Vagina (tissue), 2 donors: Measurements from ENCODE around the gene PDPK1.

Source experiments
- POLR2A ChIP-seq, 2 donors: fragments of 450-650 bp; IDR thresholded peaks; one replicate each; pipeline ENCODE4 v1.6.1; 2017; ENCODE audit warnings: antibody characterized with exemption in 2 of 2, mild to moderate bottlenecking in 2 of 2, moderate library complexity in 2 of 2
- POLR2AphosphoS5 ChIP-seq, 2 donors: sonication (generic); formaldehyde crosslinking; IDR thresholded peaks; one replicate each; pipeline ENCODE4 v1.9.0; 2017; ENCODE audit warnings: antibody characterized with exemption in 2 of 2, mild to moderate bottlenecking in 2 of 2, low read depth in 1 of 2; ENCODE audit not compliant: insufficient read depth in 1 of 2
- TF ChIP-seq, protein P1 (sequence below), 3 experiments: fragments of 450-650 bp in 2 of 3; fragments of 200-600 bp in 1 of 3; sonication (generic) in 1 of 3; IDR thresholded peaks; one replicate each; pipeline ENCODE4 v1.5.1; 2017 to 2019; ENCODE audit warnings: antibody characterized with exemption in 3 of 3, mild to moderate bottlenecking in 2 of 3, moderate library complexity in 2 of 3

DNA sequence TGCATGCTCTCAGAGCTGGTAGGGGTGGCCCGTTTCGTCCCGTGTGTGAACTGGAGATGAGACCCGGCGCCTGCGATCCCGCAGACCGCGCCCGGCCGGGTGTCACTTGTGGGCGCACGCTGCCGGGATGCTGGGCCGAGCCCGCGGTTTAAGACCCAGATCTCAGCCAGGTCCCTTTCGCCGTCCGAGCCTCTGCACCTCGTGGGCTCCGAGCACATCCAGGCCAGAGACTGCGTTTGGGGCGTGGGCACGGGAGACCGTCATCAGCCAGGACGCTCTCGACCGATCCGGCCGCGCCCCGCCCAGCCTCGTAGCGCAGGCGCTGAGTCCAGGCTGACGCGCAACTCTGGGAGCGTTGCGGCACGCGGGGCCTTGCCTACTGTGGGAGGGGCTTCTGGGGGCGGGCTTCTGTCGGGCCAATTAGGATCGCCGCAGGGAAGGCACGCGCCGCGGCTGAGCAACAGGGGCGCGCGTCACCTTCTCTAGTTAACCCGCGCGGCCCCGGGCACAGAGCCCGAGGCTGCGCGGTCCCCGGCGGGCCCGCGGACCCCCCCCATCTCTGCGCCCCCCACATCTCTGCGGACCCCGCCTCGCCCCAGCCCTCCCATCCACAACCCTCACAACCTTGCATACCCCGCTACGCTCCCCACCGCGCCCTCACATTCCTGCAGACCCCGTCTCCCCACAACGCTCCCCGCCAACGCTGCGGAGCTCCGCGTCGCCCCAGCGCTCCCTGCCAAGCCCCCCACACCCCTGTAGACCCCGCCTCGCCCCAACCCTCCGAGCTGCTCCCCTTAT is 5.9 kb upstream of the PDPK1 start:
- TF ChIP-seq, protein P1, sequence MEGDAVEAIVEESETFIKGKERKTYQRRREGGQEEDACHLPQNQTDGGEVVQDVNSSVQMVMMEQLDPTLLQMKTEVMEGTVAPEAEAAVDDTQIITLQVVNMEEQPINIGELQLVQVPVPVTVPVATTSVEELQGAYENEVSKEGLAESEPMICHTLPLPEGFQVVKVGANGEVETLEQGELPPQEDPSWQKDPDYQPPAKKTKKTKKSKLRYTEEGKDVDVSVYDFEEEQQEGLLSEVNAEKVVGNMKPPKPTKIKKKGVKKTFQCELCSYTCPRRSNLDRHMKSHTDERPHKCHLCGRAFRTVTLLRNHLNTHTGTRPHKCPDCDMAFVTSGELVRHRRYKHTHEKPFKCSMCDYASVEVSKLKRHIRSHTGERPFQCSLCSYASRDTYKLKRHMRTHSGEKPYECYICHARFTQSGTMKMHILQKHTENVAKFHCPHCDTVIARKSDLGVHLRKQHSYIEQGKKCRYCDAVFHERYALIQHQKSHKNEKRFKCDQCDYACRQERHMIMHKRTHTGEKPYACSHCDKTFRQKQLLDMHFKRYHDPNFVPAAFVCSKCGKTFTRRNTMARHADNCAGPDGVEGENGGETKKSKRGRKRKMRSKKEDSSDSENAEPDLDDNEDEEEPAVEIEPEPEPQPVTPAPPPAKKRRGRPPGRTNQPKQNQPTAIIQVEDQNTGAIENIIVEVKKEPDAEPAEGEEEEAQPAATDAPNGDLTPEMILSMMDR (IDR thresholded peaks at IDR 0.05) = no peak
- TF ChIP-seq POLR2AphosphoS5 (IDR thresholded peaks at IDR 0.05; ENCODE audit: insufficient read depth in 1 of 2, low read depth in 1 of 2) (peak; percentile 93 to 95), POLR2A (IDR thresholded peaks at IDR 0.05) (peak in 1 of 2 donors; percentile 60)
